ENCODE data around the gene MAST2.

GRCh38 chr1:45891087-45891486 lies 87.7 kb downstream of the MAST2 start:
- TF ChIP-seq POLR2AphosphoS5 (IDR thresholded peaks at IDR 0.05; ENCODE audit: low read depth, low read length) (no peak), POLR2A (IDR thresholded peaks at IDR 0.05; ENCODE audit: low read depth, low read length) (no peak), TAF1 (IDR thresholded peaks at IDR 0.05; ENCODE audit: borderline replicate concordance, low read depth, low read length) (no peak)
